Activated naive CD8-positive, alpha-beta T cell treated with anti-CD3 and anti-CD28 coated beads, Interleukin-2, amount 10 ng/mL, durations not matched to agents 7 days and 5 days (primary cell): ENCODE results near the gene SARDH. TPM values are rescaled to one million over a fixed set of nuclear protein-coding genes. Genes with fewer than 3 reads are reported as not detected.
A peak's percentile ranks its signal among the peaks of the same experiment; 100 is the strongest.

ENCODE experiments used
- ATAC-seq: fragments of 150-1000 bp; cut with Tn5 transposase; one replicate; pipeline ENCODE4 v1.10.0; 2021; ENCODE audit warnings: low read depth, moderate library complexity
- POLR2A ChIA-PET: fragments of 350-600 bp; sonication (Branson Sonifier 250); formaldehyde crosslinking; loops from one replicate; lab custom pipeline; 2021; ENCODE audit warnings: antibody characterized with exemption; lab: Charles Lee
- DNase-seq: peaks from one replicate; pipeline ENCODE4 v3.0.0; 2021
- H3K27ac Mint-ChIP-seq: one replicate; pipeline ENCODE4 v1.8.0; 2022; ENCODE audit warnings: mild to moderate bottlenecking, mixed read lengths
- H3K27me3 Mint-ChIP-seq: one replicate; pipeline ENCODE4 v1.8.0; 2022; ENCODE audit warnings: mild to moderate bottlenecking, moderate library complexity, mixed read lengths
- H3K36me3 Mint-ChIP-seq: one replicate; pipeline ENCODE4 v1.8.0; 2021; ENCODE audit warnings: mild to moderate bottlenecking, mixed read lengths
- H3K4me1 Mint-ChIP-seq: one replicate; pipeline ENCODE4 v1.8.0; 2021; ENCODE audit warnings: mixed read lengths
- H3K4me3 Mint-ChIP-seq: one replicate; pipeline ENCODE4 v1.8.0; 2022; ENCODE audit warnings: mild to moderate bottlenecking, moderate library complexity, mixed read lengths
- H3K9me3 Mint-ChIP-seq: one replicate; pipeline ENCODE4 v1.8.0; 2021; ENCODE audit warnings: mixed read lengths
- total RNA-seq, 2 experiments: library from RNA; stranded (reverse); gene quantifications; one replicate each; pipeline ENCODE4 v1.2.3, GENCODE V29; 2021

Gene SARDH
- total RNA-seq, 2 experiments from 2014 or later: 1.6 to 2.3 TPM

- Mint-ChIP-seq H3K36me3 (no peaks in the 10 kb centered on the region), H3K9me3 (peaks cover under 1% of the 10 kb centered on the region), H3K27ac (no peak overlapping the region), H3K27me3 (no peaks in the 10 kb centered on the region), H3K4me1 (peaks cover 4% of the 10 kb centered on the region), H3K4me3 (no peak overlapping the region)
- POLR2A ChIA-PET: interaction anchor here (2.8 kb wide), 1 partner anchor 32 kb away, joined by 10 read pairs; no protein-coding TSS in a partner anchor
- ATAC-seq (peak; percentile 32), DNase-seq (no peak)
Measured at GRCh38 chr9:133715295-133715865, 22.8 kb downstream of the SARDH start.

GRCh38 chr9:133714606-133715294 lies 23.4 kb downstream of the SARDH start:
- ATAC-seq: no peak
- Mint-ChIP-seq H3K9me3 (no peaks in the 10 kb centered on the region), H3K27me3 (no peaks in the 10 kb centered on the region), H3K4me3 (no peak overlapping the region), H3K4me1 (peaks cover 6% of the 10 kb centered on the region), H3K36me3 (no peaks in the 10 kb centered on the region), H3K27ac (no peak overlapping the region)
- POLR2A ChIA-PET: interaction anchor here (2.8 kb wide), 1 partner anchor 31 kb away, joined by 10 read pairs; no protein-coding TSS in a partner anchor
- DNase-seq: no peak

- POLR2A ChIA-PET: interaction anchor here (0.9 to 2.8 kb wide), 2 partner anchors 12 to 30 kb away, joined by 3 to 10 read pairs; no protein-coding TSS in a partner anchor
- Mint-ChIP-seq H3K27ac (no peak overlapping the region), H3K36me3 (no peaks in the 10 kb centered on the region), H3K4me1 (peaks cover 12% of the 10 kb centered on the region), H3K9me3 (no peaks in the 10 kb centered on the region), H3K27me3 (no peaks in the 10 kb centered on the region), H3K4me3 (no peak overlapping the region)
- ATAC-seq (no peak), DNase-seq (no peak)
Measured at GRCh38 chr9:133713960-133714495, 24.1 kb downstream of the SARDH start.

GRCh38 chr9:133713150-133713959 lies 24.8 kb downstream of the SARDH start:
- POLR2A ChIA-PET: interaction anchor here (0.9 kb wide), 1 partner anchor 11 kb away, joined by 3 read pairs; no protein-coding TSS in a partner anchor
- Mint-ChIP-seq H3K27ac (no peak overlapping the region), H3K4me3 (no peak overlapping the region), H3K36me3 (no peaks in the 10 kb centered on the region), H3K9me3 (no peaks in the 10 kb centered on the region), H3K4me1 (peaks cover 12% of the 10 kb centered on the region), H3K27me3 (no peaks in the 10 kb centered on the region)
- peak; percentile 30 for DNase-seq
- no peak for ATAC-seq

- no peak overlapping the region for H3K4me3 Mint-ChIP-seq
- POLR2A ChIA-PET: no interaction called here
- DNase-seq (peak; percentile 30), ATAC-seq (no peak)
- no peaks in the 10 kb centered on the region for H3K36me3 Mint-ChIP-seq
- peaks cover 12% of the 10 kb centered on the region for H3K4me1 Mint-ChIP-seq
- peak overlapping the region; percentile 48 for H3K27ac Mint-ChIP-seq
- H3K9me3 Mint-ChIP-seq: no peaks in the 10 kb centered on the region
- no peaks in the 10 kb centered on the region for H3K27me3 Mint-ChIP-seq
Measured at GRCh38 chr9:133712221-133713100, 25.7 kb downstream of the SARDH start.

GRCh38 chr9:133711428-133712220 lies 26.5 kb downstream of the SARDH start:
- H3K9me3 Mint-ChIP-seq: no peaks in the 10 kb centered on the region
- ATAC-seq (no peak), DNase-seq (no peak)
- H3K36me3 Mint-ChIP-seq: no peaks in the 10 kb centered on the region
- H3K27me3 Mint-ChIP-seq: no peaks in the 10 kb centered on the region
- POLR2A ChIA-PET: interaction anchor here (0.7 kb wide), 1 partner anchor 28 kb away, joined by 4 read pairs; no protein-coding TSS in a partner anchor
- H3K4me3 Mint-ChIP-seq: no peak overlapping the region
- no peak overlapping the region for H3K27ac Mint-ChIP-seq
- H3K4me1 Mint-ChIP-seq: peaks cover 12% of the 10 kb centered on the region

DNA sequence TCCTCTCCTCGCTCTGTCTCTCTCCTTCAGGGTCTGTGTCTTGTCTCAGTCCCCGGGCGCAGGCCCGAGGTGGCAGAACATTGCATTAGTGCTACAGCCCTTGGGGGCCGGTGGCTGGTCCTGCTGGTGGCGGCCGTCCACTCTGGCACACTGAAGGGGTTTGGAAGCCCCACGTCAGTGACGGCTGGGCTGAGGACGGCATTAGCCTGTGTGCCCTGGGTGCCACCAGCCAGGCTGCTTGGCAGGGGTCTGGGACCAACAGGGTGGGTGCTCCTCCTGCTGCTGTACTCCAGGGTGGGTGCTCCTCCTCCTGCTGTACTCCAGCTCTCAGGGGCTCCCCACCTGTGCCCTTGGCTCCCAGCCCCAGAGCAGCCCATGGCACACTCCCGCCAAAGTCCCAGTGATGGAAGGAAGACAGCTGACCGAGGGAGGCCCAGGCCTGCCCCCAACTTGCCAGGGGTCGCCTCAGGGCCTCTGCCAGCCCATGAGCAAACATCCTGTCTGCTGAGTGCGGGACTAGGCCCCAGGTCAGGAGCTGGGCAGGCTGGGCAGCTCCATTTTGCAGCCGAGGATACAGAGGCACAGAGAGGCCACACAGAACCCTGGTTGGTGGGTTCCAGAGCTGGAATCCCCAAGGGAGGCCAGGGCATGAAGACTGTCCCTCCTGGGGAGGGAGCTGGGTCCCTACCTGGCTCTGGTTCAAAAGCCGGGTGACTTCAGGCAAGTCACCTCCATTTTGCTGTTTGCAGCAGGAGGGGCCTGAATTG lies 27.3 kb downstream of the SARDH start:
- peak; percentile 26 for DNase-seq
- ATAC-seq: no peak
- POLR2A ChIA-PET: interaction anchor here (0.7 kb wide), 1 partner anchor 27 kb away, joined by 4 read pairs; no protein-coding TSS in a partner anchor
- Mint-ChIP-seq H3K36me3 (no peaks in the 10 kb centered on the region), H3K4me1 (peaks cover 12% of the 10 kb centered on the region), H3K9me3 (no peaks in the 10 kb centered on the region), H3K27ac (no peak overlapping the region), H3K4me3 (no peak overlapping the region), H3K27me3 (no peaks in the 10 kb centered on the region)

- Mint-ChIP-seq H3K4me1 (peaks cover 9% of the 10 kb centered on the region), H3K36me3 (no peaks in the 10 kb centered on the region), H3K4me3 (no peak overlapping the region), H3K27ac (no peak overlapping the region), H3K9me3 (no peaks in the 10 kb centered on the region), H3K27me3 (no peaks in the 10 kb centered on the region)
- DNase-seq: no peak
- POLR2A ChIA-PET: no interaction called here
- ATAC-seq: no peak
Measured at GRCh38 chr9:133709691-133710571, 28.2 kb downstream of the SARDH start.

DNA sequence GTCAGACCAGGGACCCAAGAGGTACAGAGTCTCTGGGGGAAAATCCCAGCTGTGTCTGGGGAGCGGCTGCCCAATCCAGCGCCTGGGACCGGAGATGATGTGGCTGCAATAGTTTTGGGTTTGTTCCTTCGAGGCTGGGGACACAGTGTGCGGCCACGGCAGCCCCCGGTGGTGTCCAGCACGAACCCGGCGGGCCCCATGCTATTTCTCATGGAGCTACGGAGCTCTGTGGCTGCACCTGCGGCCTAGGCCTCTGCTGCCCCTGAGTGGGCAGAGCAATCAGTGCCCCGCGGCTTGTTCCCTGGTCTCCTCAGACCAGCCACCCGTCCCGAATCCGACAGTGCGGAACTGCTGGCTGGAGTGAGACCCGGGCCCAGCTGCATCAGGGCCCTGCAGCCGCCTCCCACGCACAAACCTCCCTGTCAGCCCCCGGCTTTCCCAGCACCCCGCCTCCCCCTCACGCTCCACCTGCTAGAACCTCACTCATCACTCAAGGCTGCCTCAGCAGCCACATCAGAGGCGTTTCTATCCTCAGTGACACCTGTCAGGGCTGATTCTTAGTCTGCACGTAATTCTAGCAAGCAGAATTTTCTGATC lies 29.0 kb downstream of the SARDH start:
- POLR2A ChIA-PET: no interaction called here
- Mint-ChIP-seq H3K4me1 (peaks cover 9% of the 10 kb centered on the region), H3K9me3 (no peaks in the 10 kb centered on the region), H3K27me3 (no peaks in the 10 kb centered on the region), H3K4me3 (no peak overlapping the region), H3K27ac (no peak overlapping the region), H3K36me3 (no peaks in the 10 kb centered on the region)
- ATAC-seq (peak; percentile 84), DNase-seq (peak; percentile 36)

DNA sequence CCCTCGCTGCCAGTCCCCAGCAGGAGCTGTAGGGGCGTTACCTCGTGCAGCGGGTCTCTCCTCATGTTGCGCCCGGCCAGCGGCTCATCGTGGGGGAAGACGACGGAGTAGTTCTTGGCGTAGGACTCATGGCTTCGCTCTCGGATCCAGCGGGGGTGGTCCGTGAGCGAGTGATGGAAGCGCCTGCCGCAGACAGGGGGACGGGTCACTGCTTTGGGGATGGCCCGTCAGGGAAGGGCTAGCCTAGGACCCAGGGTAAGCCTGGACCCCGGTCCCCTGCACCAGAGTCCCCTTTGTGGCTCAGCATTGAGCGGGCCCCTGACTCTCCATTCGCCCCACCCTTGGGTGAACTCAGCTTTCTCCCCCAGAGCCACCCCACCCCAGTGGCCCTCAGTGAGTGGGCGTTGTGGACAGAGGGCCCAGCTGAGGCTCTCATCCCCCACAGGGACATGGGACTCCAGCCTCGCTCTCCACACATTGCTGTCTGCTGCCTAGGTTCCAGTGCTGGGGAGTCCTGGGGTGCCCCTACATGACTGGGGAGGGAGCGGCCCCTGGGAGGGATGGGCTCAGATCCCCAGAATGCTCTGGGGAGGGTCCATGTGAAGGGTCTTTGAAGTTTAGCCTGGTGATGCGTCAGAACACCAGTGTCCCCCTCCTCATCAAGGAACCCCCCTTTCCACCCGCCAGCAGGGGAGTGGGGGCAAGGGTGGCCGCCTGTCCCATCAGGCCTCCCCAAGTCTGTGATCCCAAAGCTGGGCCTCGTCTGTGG lies 29.7 kb downstream of the SARDH start:
- H3K4me3 Mint-ChIP-seq: no peak overlapping the region
- POLR2A ChIA-PET: no interaction called here
- no peaks in the 10 kb centered on the region for H3K36me3 Mint-ChIP-seq
- H3K9me3 Mint-ChIP-seq: no peaks in the 10 kb centered on the region
- H3K27me3 Mint-ChIP-seq: no peaks in the 10 kb centered on the region
- H3K4me1 Mint-ChIP-seq: peaks cover 9% of the 10 kb centered on the region
- DNase-seq: no peak
- no peak for ATAC-seq
- H3K27ac Mint-ChIP-seq: no peak overlapping the region
